NCI-H82 (cell line): Measurements from ENCODE around the gene MTURN.
A peak's percentile ranks its signal among the peaks of the same experiment; 100 is the strongest.
"Not testable (repeated sequence)": the region's sequence is repeated elsewhere in the genome, so short reads cannot be mapped to it uniquely, and the experiment has no call there.

Experiments
- DNase-seq: peaks from one replicate; lab custom pipeline; 2025; lab: John Stamatoyannopoulos, UW

The MTURN gene

GRCh38 chr7:30178748-30179436 is 44.1 kb downstream of the MTURN start:
- DNase-seq, result no peak

GRCh38 chr7:30180718-30181117 is 45.9 kb downstream of the MTURN start:
- DNase-seq, result no peak

GRCh38 chr7:30181211-30181610 is 46.4 kb downstream of the MTURN start:
- DNase-seq, result no peak

DNA sequence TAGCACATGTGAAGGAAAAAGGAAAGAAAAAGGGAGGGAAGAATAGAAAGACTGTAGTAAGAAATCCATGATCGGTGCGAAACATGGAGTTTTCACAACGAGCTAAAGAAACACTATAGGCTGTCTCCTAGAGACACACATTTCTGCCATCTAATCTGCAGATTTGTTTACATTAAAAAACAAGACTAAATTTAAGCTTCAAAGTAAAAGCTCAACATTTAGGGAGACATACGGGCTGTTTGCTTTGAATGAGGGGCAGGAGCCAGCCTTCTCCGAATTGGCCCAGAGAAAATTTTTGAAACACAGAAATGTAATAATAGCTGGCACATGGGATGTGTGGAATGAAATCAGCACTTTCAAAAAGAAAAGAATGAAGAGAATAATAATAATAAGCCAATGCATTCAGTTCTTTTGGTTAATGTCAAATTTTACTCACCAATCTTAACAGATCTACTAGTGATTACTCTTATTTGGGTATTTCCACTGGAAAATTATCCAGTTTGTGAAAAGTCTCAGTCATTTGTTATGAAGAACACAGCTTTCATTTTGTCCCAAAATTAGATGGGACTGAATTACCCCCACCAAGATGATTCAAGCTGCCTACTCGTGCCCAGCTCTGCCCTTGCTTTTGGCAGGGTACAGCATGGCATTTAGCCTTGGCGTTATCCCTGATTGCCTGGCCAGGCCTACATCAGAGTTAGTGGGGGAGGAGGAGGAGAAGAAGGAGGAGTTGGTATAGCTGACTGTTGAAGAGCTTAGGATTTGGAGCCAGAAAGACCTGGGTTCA is 47.1 kb downstream of the MTURN start:
- no peak for DNase-seq

DNA sequence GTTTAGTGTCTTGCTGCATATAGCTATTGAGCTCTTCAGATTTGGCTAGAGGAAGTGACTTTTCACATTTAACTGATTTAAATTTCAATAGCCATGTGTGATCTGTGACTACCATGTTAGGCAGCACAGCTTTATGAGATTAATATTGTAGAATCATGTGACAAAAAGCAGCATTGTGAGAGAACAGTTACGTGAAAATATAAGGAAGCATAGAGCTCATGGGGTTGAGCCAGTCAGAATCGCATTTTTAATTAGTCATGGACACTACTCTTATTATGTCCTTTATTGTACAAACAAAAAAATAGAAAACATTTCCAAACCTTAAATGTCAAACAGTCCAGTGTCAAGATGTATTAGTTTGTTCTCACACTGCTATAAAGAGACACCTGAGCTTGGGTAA is 48.0 kb downstream of the MTURN start:
- no peak for DNase-seq

DNA sequence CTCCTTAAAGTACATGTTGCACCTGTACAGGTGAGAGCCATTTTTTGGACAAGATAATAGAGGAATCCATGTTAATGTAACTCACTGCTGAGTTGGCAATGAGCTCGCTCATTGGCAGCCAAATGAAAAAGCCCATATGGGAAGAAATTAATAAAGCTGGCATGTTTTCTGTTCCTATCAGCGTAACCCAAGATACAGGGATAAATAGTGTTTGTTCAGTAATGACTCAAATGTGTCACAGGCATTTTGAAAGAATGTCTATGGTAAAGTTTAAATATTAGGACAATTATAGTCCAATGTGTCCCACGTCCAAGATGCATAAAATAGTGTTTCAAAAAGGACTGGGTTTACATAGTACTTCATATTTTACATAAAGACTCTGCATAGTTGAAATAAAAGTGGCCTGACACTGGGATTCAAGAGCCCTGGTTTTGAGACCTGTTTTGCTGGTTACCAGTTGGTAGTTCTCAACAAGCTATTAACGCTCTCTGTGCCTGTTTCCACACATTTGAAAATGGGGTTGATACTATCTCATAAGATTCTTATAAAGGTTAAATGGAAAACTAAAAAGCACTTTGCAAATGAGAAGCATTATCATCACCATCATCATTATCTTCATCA is 49.1 kb downstream of the MTURN start:
- no peak for DNase-seq

DNA sequence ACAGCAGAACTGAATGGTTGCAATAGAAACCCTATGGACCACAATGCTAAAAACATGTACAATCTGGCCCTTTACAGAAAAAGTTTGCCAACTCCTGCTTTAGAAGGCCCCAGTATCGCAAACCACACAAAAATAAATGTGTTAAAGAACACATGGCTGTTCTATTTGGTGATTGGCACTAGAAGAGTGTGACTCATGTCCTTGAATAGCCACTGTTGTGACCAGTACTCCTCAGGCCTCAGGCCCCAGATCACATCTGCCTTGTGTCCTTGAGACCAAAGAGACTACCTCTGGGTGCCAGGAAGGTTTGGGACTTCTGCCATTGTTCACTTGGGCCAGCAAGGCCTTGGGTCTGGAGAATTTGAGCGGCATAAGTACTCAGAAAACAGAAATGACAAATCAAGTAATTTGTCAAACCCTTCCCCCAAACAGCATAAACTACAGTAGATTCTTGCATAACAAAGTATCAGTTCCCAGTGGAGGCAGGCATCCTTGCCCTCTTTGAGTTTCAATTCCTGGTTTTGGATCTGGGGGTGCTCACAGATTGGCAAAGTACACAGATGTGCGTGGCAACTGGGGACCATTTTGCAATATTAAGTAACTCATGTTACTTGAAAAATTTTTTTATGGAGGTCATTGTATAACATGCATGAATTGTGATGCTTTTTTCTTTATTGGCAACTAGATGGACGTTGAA is 50.2 kb downstream of the MTURN start:
- no peak for DNase-seq

DNA sequence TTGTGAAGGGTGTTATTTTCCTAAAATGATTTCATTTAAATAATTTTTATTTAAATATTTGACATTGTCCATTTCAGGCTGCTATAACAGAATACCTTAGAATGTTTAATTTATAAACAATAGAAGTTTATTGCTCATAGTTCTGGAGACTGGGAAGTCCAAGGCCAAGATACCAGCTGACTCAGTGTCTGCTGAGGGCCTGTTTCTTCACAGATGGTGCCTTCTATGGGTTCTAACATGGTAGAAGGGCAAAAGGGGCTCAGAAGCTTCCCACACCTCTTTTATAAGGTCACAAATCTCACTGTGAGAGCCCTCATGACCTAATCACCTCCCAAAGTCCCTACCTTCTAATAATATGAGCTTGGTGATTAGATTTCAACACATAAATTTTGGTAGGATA is 50.7 kb downstream of the MTURN start:
- DNase-seq, result no peak

DNA sequence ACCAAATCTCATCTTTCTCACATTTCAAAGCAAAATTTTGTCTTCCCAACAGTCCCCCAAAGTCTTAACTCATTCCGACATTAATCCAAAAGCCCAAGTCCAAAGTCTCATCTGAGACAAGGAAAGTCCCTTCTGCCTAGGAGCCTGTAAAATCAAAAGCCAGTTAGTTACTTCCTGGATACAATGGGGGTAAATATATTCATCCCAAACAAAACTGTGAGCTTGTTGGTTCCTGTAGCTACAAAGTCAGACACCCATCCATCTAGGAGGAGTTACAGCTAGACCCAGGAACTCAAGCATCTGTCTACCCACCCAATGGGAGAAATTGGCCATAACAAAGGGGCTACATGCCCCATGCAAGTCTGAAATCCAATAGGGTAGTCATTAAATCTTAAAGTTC is 51.9 kb downstream of the MTURN start:
- no peak for DNase-seq

GRCh38 chr7:30187513-30187912 is 52.7 kb downstream of the MTURN start:
- no peak for DNase-seq

- DNase-seq, result not testable (repeated sequence)
Observed at GRCh38 chr7:30188381-30188780, 53.6 kb downstream of the MTURN start.

- no peak for DNase-seq
Observed at GRCh38 chr7:30188811-30189210, 54.0 kb downstream of the MTURN start.

GRCh38 chr7:30191809-30192208 is 57.0 kb downstream of the MTURN start:
- DNase-seq, result no peak

- DNase-seq, result no peak
Observed at GRCh38 chr7:30193336-30193943, 58.7 kb downstream of the MTURN start.

DNA sequence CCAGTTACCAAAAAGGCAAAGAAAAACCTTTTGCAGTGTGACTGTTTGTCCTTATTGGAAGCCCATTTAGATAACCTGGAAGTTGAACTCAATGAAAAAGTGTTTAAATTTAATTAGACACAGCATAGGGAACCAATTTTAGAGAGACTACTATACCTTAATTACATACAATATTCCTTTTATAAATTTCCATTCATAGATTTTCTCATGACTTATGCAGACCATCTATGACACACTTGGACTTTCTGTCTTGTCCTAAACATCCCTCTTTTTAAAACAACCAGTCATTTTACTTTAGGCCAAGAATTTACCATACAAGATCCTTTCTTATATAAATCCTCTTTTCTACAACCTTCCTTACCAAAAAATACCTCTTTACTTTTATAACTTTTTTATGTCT is 61.6 kb downstream of the MTURN start:
- no peak for DNase-seq

- DNase-seq, result no peak
Observed at GRCh38 chr7:30197438-30197837, 62.7 kb downstream of the MTURN start.

DNA sequence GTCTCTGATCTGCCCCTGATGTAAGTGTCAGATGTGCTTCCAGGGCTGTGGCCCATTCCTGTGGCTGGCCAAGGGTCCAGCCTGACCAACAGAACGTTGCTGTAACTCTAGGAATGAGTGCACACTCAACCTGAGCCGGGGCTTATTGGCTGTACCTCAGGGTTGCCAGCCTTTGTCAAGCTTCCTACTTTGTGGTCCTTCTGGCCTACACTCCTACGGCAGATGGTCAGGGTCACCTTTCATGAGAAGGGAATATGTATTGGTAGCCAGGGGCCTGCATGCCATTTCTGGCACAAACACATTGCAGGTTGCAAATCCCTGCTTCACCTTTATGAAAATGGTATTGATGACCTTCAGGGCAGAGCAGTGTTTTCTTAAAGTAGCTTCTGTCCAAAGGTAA is 64.5 kb downstream of the MTURN start:
- DNase-seq, result no peak

DNA sequence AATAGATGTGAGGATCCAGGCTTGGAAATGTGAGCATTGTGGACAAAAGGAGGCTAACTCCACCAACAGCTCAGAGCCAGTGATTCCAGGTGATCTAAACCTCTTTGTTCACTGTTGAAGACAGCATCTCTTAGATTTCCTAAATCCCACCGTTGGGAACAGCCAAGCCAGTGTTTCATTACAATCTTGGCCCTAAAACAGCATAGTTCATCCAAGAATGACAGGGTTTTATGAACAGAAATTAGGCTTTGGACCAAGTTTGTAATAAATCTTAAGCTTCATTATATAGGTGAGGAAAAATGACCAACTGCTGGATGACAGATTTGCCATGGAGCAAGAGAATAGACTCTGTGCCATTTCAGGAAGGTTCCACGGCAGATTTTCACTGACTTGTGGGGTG is 65.8 kb downstream of the MTURN start:
- no peak for DNase-seq

DNA sequence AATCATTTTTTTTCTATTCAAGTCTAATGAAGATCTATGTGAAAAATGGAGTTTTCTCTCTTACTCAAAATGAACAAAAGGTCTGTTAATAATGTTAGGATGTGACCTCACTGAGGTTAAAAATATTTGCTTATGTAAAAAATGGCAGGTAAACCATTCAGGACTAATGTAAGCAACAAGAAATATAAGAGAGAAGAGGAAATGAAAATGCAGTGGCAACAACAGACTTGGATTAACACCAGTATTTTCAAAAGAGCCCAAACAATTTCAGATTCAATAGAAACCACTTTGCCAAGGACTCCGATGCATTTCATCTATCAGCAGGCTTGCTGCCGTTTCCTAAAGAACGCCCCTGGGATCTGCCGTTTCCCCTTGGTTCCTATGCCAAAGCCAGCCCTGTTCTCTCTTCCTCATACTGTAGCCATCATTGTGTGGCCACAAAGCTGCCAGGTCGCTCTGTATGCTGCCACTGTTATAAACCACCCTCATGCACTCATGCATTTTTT is 66.4 kb downstream of the MTURN start:
- no peak for DNase-seq

DNA sequence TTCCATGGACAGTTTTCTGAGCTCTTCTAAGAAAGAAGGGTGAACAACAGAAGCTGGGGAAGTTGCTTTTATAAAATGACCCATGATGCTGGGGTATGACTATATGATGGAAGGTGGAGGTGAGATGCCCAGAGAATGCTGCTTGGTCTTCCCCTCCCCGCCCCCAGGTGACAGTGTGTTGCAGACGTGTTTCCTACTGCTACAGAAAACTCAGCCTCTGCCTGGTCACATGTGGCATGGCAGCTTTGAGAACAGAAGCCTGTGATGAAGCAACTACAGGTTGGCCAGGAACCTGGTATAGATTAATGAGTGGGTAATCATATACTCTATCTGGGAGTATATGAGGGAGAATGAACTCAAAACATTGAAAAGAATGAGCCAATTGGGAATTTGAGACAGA is 67.1 kb downstream of the MTURN start:
- no peak for DNase-seq

- DNase-seq, result no peak
Observed at GRCh38 chr7:30202671-30203070, 67.9 kb downstream of the MTURN start.

DNA sequence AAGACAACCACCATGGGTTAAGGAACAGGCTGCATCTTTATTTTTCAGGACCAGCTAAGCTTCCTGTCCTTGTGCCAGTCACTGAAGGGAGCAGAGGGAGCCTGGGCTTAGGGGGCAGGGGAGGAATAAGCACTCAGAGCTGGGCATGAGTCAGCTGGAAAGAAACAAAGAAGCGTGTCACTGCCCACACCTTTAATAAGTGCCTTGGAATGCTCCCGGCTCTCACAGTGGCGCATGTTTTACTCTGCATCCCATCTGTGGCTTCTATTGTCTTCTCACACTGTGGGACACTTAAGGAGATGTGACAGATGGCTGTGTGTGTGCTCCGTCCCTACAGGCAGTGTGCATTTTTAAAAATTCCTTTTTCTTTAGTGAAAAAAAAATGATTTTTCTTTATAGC is 71.7 kb downstream of the MTURN start:
- DNase-seq, result peak; percentile 78
